ENCODE results near the gene NQO1. TPM values are rescaled to one million over a fixed set of nuclear protein-coding genes. Genes with fewer than 3 reads are reported as not detected.

Gene NQO1
- total and polyA plus RNA-seq, 2 of the 13 experiments (the other 11 are each of a cell fraction or from before 2014, with no cell fraction given), result 464 to 1,060 TPM

- TF ChIP-seq ZHX2 (IDR thresholded peaks at IDR 0.05; ENCODE audit: low read depth), result no peak
- TF ChIP-seq ZHX2 (CRISPR knock-in tag; IDR thresholded peaks at IDR 0.05; ENCODE audit: borderline replicate concordance), result no peak
- peak; percentile 91 for TF ChIP-seq MAX (IDR thresholded peaks at IDR 0.05)
- no peak for TF ChIP-seq HNRNPK (IDR thresholded peaks at IDR 0.05; ENCODE audit: low read depth, low read length, poor library complexity, severe bottlenecking)
- TF ChIP-seq UBTF (CRISPR knock-in tag; IDR thresholded peaks at IDR 0.05), result peak; percentile 59
- peak; percentile 76; the same call in 1 of the 2 replicates for TF ChIP-seq ZBTB20 (CRISPR knock-in tag; IDR thresholded peaks at IDR 0.05; ENCODE audit: borderline replicate concordance, low read depth)
- no peak for TF ChIP-seq TOE1 (CRISPR knock-in tag; IDR thresholded peaks at IDR 0.05)
- no peak for TF ChIP-seq ZNF263 (CRISPR knock-in tag; IDR thresholded peaks at IDR 0.05)
- no peak for TF ChIP-seq HOXD1 (CRISPR knock-in tag; IDR thresholded peaks at IDR 0.05)
- 0 out of 2 replicates have a peak, but pooled peaks have one; percentile 28 for TF ChIP-seq ZNF224 (CRISPR knock-in tag; IDR thresholded peaks at IDR 0.05)
- no peak for TF ChIP-seq SKIL (CRISPR knock-in tag; IDR thresholded peaks at IDR 0.05; ENCODE audit: borderline replicate concordance)
- no peak for TF ChIP-seq ZNF333 (CRISPR knock-in tag; IDR thresholded peaks at IDR 0.05; ENCODE audit: borderline replicate concordance)
- no peak for TF ChIP-seq ZNF382 (CRISPR knock-in tag; IDR thresholded peaks at IDR 0.05; ENCODE audit: borderline replicate concordance)
- peak; percentile 90 for TF ChIP-seq PHF21A (CRISPR knock-in tag; IDR thresholded peaks at IDR 0.05)
- no peak for TF ChIP-seq KDM4B (CRISPR knock-in tag; IDR thresholded peaks at IDR 0.05)
- TF ChIP-seq HNRNPH1 (optimal IDR thresholded peaks at IDR 0.05; ENCODE audit: low read depth, low read length), result no peak
Observed at GRCh38 chr16:69726313-69727060, at the start of gene NQO1 (continued).

All from HepG2 (cell line).